ENCODE measurements around the gene LRIG2.

GRCh38 chr1:113046569-113046968 lies 26.4 kb upstream of the LRIG2 start:
- TF ChIP-seq POLR2A (IDR thresholded peaks at IDR 0.05) (no peak), EP300 (IDR thresholded peaks at IDR 0.05) (no peak)
- TF ChIP-seq, protein P1, sequence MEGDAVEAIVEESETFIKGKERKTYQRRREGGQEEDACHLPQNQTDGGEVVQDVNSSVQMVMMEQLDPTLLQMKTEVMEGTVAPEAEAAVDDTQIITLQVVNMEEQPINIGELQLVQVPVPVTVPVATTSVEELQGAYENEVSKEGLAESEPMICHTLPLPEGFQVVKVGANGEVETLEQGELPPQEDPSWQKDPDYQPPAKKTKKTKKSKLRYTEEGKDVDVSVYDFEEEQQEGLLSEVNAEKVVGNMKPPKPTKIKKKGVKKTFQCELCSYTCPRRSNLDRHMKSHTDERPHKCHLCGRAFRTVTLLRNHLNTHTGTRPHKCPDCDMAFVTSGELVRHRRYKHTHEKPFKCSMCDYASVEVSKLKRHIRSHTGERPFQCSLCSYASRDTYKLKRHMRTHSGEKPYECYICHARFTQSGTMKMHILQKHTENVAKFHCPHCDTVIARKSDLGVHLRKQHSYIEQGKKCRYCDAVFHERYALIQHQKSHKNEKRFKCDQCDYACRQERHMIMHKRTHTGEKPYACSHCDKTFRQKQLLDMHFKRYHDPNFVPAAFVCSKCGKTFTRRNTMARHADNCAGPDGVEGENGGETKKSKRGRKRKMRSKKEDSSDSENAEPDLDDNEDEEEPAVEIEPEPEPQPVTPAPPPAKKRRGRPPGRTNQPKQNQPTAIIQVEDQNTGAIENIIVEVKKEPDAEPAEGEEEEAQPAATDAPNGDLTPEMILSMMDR (IDR thresholded peaks at IDR 0.05) = no peak
